Measurements from ENCODE around the gene MARCHF3. TPM values are rescaled to one million over a fixed set of nuclear protein-coding genes. Genes with fewer than 3 reads are reported as not detected.
A peak's percentile ranks its signal among the peaks of the same experiment; 100 is the strongest.
"Not testable (repeated sequence)": the region's sequence is repeated elsewhere in the genome, so short reads cannot be mapped to it uniquely, and the experiment has no call there.

MARCHF3 gene
- total RNA-seq, 1 experiment from 2014 or later, result 4.8 TPM

DNA sequence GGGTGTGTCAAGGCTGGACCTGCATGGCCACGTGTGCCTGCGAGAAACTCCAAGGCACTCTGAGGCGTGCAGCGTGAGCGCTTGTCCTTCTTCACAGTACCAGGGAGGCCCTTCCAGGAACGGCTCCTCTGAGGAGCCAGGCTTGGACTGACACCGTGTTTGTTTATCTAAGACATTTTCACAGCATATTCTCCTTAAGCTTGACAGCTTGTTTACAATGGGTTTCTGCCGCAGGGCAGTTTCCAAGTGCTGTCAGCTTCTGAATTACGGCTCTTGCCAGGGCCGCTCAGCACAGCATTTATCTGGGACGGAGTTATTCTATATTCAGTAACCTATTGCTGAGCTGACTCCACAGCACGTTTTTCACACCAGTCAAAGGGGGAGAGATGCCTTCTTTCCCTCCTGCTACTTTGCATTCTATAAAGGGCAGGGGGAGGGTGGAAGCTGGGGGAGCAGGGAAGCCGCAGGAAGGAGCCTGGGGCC lies 155.0 kb downstream of the MARCHF3 start:
- no peak for DNase-seq (ENCODE audit: low spot score)

DNA sequence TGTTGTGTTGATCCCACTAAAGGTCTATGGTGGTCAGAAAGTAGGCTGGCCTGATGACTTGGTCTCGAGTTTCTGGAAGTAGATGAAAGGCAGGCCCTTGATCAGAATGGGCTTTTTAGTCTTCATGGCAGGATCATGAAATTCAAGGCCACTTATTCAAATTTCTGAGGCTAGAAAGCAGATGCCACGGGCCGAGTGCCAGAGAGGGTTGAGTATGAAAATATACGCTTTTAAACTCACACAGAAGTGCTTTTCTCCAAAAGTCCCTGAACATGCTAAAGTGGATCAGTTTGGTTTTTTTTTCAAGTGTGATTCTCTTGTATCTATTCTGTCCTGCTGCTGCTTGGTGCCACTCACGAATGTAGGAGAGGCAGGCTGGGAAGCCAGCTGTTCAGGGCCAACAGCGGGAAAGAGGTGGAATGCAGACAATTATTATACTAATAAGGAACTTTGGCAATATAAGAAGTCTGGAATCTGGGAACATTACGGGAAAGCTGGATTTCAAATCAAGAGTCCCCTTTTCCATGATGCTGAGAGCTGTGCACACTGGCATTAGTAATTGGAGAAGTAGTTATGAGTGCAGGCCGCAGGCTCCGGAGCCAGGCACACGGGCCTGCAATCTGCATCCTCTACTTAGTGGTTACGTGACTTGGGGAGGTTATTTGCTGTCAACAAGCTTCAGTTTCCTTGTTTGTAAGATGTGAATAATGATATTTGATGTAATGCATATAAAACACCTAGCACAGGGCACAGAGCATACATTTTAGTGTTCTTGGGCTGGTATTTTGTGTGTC lies 157.6 kb downstream of the MARCHF3 start:
- DNase-seq (ENCODE audit: low spot score), result no peak

DNA sequence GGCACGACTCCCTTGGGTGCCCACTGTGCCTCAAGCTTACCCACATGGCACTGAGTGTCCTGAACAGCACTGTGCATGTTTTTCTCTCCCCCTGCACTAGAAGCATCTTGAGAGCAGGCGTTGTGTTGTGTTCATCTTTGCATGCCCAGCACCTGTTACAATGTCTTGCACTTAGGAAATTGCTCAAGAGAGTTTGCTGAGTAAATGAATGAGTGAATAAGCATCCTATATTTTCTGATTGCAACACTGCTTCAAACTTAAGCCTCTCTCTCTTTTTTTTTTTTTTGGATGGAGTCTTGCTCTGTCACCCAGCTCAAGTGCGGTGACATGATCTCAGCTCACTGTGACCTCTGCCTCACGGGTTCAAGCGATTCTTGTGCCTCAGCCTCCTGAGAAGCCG lies 158.9 kb downstream of the MARCHF3 start:
- DNase-seq (ENCODE audit: low spot score), result no peak

DNA sequence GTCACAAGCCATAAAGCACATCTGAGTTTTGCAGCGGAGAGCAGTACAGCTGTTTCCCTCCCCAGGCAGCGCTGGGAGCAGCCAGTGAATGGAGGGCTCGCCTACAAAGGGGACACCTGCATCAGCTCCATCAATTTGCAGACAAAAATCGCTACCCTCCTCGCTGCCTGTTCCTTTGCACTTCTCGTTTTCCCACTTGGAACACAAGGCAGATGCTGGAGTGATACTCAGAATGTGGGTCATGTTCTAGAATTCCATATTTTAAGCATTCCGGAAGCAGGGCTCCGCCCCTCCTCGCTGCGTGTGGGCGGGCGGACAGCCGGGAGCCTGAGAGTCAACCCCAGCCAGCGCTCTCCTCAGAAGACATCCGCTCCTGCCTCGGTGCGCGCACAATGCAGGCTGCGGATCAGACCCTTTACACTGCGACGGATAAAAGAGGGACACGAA lies 161.3 kb downstream of the MARCHF3 start:
- no peak for DNase-seq (ENCODE audit: low spot score)

DNA sequence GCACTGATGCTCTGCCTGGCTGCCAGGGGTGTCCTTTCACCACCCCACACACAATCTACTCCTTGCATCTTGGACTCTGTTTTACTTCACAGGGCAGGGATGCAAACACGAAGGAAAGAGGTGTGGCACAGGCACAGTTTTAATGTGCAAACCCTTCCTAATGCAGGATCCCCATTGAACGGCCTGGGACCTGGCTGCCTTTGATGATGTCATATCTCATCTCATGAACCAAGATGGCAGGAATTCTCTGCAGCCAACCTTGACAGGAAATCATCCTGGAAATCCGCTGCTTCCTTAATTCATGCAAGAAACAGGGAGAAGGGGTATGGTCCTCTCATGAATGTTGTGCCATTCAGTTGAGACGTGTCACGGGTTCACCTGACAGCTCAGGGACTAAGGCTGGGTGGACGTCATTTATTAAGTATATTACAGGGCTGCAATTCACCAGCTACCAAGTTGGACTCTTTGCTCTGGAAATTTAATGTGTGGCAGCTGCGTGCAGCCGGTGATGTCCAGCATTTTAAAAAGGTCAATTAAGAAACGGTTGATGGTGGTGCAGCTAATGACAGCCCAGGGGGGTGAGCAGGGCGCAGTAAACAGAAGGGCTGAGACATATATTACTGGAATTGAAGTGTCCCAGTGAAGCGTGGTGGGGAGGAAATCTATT lies 161.9 kb downstream of the MARCHF3 start:
- no peak for DNase-seq (ENCODE audit: low spot score)

DNA sequence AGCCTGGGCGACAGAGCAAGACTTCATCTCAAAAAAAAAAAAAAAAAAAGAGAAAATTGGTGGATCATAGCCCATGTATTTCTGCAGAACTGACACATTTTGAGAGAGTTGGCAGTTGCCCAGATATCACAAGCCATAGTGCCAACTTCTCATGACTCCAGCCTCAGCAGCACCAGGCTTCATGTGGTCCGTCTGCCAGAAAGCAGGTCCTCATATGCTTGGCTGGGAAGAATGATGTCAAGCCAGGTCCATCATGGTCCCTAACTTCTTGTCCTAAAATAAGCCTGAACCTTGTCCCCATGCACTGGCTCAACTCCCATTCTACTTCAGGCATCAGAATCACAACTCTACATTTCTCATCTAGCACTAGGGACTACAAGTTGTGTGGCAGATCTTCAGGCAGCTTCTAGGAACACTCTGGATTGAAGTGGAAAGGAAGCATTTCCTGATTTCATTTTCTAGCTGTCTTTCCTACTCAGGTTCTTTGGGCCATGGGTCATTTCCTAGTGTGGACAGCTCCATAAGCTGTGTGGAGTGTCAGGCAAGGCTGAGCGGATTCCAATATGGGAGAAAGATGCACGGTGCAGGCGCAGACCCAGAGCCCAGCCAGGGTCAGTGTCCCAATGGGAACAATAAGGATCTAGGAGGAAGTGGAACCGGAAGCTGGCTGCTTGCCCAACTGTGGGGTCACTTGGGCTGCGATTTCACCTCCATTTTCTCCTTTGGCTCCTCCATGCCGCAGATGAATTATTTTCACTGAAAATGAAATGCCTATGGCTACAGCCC lies 163.3 kb downstream of the MARCHF3 start:
- no peak for DNase-seq (ENCODE audit: low spot score)

DNA sequence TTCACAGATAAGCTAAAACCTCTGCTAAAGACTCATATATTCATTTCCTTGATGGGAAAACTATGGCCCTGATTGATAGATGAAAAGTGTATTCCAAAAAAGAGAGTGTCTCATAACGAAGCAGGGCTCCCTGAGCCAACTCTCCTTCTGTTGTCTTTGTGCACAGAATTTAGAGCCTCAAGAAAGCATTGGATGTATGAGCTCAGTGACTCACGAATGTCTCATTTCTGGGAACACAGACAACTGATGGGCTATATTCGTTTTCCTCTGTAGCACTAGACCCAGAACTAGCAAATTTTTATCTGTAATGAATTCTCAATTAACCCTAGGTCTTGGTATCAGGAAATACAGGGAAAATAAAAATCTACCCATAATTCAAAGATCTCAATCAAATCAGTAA lies 165.1 kb downstream of the MARCHF3 start:
- DNase-seq (ENCODE audit: low spot score), result peak; percentile 59

DNA sequence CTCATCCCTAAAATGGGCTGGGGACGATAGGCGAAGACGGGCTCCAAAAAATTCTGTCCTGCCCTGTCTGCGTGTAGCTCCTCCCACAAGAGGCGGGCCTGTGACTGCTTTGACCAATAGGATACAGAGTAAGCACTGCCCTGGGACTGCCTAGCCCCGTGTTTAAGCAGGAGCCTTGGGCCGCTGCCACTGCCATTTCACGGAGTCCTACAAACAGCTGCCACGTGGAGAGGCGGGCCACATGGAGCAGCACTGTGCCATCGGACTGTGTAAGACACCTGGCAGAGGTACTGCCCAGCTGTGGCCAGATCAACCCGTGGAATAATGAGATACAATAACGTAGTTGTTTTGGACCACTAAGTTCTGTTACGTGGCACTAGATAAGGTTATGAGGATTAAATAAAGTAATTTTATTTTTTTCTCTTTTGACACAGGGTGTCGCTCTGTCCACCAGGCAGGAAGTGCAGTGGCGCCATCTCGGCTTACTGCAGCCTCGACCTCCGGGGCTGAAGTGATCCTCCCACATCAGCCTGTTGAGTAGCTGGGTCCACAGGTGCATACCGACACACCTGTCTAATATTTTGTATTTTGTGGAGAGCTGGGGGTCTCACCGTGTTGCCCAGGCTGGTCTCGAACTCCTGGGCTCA lies 166.2 kb downstream of the MARCHF3 start:
- DNase-seq (ENCODE audit: low spot score), result no peak

DNA sequence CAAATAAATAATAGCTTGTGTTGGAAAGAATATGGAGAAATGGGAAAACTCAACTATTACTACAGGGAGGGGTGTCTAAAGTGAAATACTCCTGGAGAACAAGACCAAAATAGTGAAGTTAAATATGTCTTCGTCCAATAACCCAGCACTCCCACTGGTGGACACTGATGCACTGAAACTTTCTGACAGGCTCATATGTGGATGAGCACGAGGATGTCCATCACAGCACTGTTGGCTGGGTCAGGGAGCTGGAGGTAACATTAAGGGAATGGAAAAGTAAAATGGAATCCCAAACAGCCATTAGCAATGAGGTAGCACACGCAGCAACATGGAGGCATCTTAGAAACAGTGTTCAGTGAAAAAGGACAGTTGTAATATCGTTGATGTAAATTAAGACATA lies 167.0 kb downstream of the MARCHF3 start:
- no peak for DNase-seq (ENCODE audit: low spot score)

DNA sequence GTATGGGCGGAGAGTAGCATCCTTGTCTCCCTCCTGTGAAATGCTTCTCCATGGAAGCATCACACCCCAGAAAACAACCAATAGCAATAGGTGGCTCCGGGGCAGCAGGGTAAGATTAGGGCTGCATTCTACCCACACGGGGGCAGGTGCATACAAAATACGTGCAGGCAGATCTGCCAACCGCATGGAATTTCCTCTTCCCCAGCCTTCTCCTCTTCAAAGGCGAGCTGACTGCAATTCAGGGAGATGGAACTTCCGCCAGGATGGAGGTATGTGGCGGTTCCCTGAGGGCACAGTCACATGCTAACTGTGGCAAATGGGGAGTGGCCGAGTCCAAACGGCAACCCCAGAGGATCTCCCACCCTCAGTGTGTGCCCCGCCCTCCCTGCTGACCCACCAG lies 171.9 kb downstream of the MARCHF3 start:
- DNase-seq (ENCODE audit: low spot score), result no peak

DNA sequence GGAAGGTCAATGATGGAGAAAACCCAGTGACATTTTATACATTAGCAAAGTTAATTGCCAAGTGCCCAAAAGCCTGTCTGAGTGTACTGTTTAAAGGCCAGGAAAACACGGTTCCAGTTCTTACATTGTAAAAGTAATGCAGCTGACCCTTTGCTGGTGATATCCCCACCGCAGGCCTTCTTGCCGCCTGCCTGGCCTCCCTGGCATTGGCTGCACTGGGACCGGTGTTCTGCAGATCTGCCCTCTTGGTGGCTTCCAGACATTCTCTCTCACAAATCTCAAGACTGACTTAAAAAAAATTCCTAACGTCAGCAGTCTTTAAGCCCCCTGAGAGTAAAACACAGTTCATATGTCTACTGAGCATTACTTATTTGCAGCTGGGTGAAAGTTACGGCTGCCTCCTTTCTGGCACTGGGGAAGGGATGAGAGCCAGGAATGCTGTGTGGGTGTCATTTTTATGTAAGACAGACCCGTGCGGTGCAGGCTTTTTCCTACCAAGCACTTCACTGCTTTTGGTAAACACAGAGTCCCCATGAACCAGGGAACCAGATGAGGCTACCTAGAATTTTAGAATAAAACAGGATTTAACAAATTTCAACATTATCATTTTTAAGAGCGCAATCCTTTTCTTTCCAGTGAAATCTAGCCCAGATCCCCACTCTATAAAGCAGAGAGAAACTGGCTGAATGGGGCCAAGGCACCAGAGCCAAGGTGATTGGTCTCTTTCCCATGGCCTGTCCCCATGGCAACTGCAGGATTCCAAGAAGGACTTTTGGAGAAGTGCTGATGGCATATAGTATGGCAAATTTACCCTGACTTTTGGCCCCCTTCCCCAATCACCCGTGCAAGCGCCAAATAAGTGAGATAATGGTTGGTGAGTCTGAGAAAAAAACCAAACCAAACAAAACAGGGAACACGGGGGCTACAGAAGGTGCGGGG lies 172.6 kb downstream of the MARCHF3 start:
- DNase-seq (ENCODE audit: low spot score), result no peak

DNA sequence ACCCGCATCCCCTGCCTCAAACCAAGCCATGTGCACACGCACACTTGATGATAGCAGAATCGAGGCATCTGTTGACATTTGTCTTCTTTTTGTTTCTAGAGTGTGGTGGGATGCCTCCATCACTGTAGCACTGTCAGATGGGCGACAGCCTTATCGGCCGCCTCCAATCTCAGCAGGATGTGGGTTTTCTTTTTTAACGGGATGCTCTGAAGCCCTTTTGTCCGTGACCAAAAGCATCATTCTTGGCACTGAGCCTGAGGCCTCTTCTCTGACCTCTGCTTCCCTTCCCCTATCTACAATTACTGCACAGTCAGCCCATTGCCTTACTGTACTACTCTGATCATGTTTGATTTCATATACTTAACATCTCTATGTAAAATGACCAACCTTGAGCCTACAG lies 175.1 kb downstream of the MARCHF3 start:
- DNase-seq (ENCODE audit: low spot score), result no peak

DNA sequence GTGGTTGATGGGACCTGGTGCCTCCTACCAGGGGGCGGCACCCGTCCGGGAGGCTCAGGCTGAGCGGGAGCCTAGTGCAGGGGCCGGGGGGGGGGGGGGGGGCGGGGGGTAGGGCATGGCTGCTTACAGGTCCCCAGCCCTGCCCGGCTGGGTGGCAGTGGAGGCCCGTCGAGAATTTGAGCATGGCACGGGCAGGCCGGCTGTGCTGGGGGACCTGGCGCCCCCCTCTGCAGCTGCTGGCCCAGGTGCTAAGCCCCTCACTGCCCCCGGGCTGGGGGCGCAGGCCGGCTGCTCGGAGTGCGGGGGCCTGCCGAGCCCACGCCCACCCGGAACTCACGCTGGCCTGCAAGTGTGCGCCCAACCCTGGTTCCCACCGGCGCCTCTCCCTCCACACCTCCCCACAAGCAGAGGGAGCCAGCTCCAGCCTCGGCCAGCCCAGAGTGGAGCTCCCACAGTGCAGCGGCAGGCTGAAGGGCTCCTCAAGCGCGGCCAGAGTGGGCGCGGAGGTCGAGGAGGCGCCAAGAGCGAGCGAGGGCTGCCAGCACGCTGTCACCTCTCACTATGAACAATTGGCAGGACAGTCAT lies 175.7 kb downstream of the MARCHF3 start:
- no peak for DNase-seq (ENCODE audit: low spot score)

DNA sequence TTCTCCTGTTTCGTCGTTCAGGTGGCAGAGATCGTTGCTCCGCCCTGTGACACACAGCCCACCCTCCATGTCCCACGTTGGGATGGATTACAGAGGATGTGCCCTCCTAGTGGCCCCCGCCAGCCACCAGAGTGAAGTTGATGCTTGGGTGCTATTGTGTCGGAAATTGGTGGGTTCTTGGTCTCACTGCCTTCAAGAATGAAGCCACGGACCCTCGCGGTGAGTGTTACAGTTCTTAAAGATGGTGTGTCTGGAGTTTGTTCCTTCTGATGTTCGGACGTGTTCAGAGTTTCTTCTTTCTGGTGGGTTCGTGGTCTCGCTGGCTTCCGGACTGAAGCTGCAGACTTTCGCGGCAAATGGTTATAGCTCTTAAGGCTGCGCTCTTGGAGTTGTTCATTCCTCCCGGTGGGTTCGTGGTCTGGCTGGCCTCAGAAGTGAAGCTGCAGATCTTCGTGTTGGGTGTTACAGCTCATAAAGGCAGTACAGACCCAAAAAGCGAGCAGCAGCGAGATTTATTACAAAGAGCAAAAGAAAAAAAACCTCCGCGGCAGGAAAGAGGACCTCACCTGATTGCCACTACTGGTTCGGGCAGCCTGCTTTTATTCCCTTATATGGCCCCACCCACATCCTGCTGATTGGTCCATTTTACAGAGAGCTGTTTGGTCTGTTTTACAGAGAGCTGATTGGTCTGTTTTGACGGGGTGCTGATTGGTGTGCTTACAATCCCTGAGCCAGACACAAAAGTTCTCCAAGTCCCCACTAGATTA lies 176.6 kb downstream of the MARCHF3 start:
- DNase-seq (ENCODE audit: low spot score), result not testable (repeated sequence)

DNA sequence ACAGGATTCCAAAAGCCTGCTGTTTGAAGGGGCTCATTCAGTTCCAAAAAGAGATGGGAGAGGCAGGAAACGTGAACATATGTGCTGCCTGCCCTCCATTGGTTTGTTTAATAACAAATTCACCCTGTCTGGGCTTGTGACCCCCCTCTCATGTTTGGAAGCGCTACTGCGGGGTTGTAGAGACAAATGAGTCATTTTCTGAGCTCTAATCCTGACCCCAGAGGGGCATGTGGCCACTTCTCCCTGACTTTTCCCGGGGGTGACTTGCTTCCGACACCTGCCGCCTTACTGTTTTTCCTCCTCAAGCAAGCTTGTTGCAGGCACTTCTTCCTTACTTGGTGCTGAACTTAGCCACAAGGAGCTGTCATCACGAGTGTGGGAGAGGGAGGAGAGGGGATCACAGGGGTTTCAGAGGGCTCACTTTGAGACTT lies 177.5 kb downstream of the MARCHF3 start:
- no peak for DNase-seq (ENCODE audit: low spot score)

DNA sequence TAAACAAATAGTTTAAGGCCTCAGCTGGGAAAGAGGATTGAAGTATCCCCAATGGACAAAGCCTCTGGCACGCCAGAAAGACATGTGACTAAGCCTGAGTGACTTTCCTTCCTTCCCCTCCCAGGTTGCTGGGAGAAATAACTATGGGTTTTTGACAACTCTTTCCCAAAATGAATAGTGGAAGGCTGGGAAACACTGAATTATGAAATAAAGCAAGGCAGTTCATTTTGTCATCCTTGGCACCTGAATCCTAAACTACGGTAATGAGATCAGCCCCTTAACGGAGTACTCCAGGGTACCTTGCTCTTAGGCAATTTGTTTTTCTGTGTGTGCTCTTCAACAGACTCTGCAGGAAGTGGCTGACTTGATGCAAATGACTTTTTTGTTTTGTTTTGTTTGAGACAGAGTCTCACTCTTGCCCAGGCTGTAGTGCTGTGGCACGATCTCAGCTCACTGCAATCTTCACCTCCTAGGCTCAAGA lies 178.2 kb downstream of the MARCHF3 start:
- DNase-seq (ENCODE audit: low spot score), result no peak

DNA sequence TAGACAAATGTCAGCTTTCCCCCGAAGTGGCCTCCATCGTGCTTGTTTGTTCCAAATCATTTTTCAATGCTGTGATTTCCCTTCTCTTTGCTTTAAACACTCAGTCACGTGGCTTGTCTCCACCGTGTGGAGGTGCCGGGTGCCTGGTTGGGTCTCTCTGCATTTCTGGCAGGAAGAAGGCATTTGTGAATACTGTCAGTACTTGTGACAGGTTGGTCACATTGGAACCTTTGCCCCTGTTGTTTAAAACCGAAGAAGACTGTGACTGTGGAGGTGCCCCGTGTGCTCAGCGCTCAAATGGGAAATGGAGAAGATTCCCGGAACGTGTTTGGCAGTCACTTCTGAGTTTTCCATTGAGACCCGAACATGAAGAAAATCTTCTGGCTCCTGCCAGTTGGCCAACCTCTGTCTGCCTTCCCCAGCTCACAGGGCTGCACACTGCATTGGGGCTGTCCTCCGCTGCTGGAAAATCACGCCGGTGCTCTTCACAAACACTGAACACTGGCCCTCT lies 178.8 kb downstream of the MARCHF3 start:
- no peak for DNase-seq (ENCODE audit: low spot score)

DNA sequence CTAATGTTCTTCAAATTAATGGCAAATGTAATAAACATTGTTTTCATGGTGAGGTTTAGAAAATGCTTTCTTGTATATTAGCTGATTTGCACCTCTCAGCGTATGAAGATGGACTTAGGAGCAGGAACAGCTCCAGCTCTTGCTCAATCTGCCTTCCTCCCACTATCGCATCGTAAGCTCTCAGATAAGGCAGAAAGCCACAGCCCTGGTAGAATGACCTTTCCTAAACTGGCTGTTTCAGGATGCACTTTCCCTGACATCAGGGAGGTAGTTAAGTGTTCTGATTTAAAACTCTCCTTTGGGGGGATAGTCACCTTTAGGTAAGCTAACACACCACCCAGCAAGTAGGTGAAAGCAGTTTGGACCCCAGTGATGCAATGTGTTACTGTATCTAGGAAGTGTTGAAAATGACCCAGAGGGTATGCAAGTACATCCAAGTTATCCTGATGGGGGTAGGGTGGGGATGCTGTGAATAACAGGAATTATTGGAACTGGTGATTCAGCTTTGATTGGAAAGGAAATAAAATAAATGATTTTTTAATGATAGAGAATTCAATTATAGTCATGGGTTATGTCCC lies 181.2 kb downstream of the MARCHF3 start:
- no peak for DNase-seq (ENCODE audit: low spot score)

DNA sequence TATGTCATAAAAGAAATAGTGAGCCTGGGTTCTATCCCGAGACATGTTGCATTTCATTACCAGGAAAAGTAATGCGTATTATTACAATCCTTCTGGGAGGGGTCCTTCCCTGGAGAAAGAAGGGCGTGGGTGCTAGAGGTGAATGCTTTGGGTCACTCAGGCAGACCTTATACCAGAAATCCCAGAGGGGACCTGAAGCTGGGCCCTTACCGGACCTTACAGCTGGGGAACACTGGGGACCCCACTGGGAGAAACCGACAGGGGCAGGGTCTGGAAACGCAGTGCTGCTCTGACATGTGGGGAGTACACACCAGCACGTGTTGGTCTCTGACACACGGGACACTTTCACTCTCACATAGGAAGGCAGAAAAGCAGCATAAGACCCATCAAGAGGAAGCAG lies 182.1 kb downstream of the MARCHF3 start:
- no peak for DNase-seq (ENCODE audit: low spot score)

Data from A172 (cell line).